IPS-20b (cell line): Measurements from ENCODE around the gene NFE2L1.

Source experiments
- H3K27ac ChIP-seq: one replicate; pipeline ENCODE4 v1.5.1; 2013; ENCODE audit warnings: low read length
- H3K27me3 ChIP-seq: 2 replicates; pipeline ENCODE4 v1.6.1; 2013; ENCODE audit warnings: mild to moderate bottlenecking, low read length, inconsistent platforms; ENCODE audit not compliant: insufficient read depth
- H3K36me3 ChIP-seq: 2 replicates; pipeline ENCODE4 v1.6.1; 2013; ENCODE audit warnings: low read depth, mild to moderate bottlenecking, inconsistent platforms, low read length, moderate library complexity; ENCODE audit not compliant: insufficient read depth
- H3K4me1 ChIP-seq: 2 replicates; pipeline ENCODE4 v1.6.1; 2013; ENCODE audit warnings: mild to moderate bottlenecking, control low read depth, inconsistent platforms, low read length, moderate library complexity; ENCODE audit not compliant: insufficient read depth
- H3K4me3 ChIP-seq: 2 replicates; pipeline ENCODE4 v1.5.1; 2013; ENCODE audit warnings: mild to moderate bottlenecking, low read length, inconsistent platforms
- H3K9ac ChIP-seq: 2 replicates; pipeline ENCODE4 v1.6.1; 2013; ENCODE audit warnings: low read depth, mild to moderate bottlenecking, inconsistent platforms, low read length, moderate library complexity
- H3K9me3 ChIP-seq: 2 replicates; pipeline ENCODE4 v1.6.1; 2013; ENCODE audit warnings: mild to moderate bottlenecking, low read depth, low read length, inconsistent platforms; ENCODE audit not compliant: insufficient read depth

NFE2L1 gene

GRCh38 chr17:48037036-48037837 lies 10.9 kb upstream of the NFE2L1 start, which contains the start of gene COPZ2:
TSS of gene COPZ2 (minus strand) at chr17:48037797. CDS start at chr17:48037777, 20 bp downstream.
- no peaks in the 10 kb centered on the region for H3K9me3 ChIP-seq
- H3K4me3 ChIP-seq = peak within 1 kb of the TSS; percentile 66; the same call in 1 of the 2 replicates
- H3K4me1 ChIP-seq = peaks cover 4% of the 10 kb centered on the region
- no peak within 1 kb of the TSS for H3K9ac ChIP-seq
- H3K27ac ChIP-seq = no peak within 1 kb of the TSS
- H3K36me3 ChIP-seq = no peaks in the 10 kb centered on the region
- peaks cover 39% of the 10 kb centered on the region for H3K27me3 ChIP-seq

DNA sequence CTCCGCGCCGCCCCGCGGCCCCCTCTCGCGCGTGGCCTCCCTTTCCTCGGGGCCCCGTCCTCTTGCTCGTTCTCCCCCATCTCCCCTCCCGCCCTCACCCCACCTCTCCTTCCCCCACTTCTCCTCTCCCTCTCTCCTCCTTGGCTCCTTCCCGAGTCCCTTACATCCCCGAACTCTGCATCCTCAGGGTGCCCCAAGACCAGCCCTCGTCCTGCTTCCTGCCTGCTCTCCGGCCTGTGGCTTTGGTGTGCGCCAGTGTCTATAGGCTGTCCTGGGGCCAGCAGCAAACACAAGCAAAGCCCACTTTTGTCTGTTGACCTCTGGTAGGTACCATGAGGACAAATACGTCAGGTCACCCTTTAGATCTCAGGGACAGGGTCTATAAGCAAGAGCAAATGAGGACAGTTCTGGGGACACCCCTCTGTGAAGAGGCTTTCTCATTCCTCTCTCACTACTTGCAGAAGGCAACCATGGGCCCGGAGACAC lies 10.3 kb upstream of the NFE2L1 start:
- H3K9ac ChIP-seq = no peak overlapping the region
- H3K9me3 ChIP-seq = no peaks in the 10 kb centered on the region
- no peaks in the 10 kb centered on the region for H3K36me3 ChIP-seq
- peaks cover 4% of the 10 kb centered on the region for H3K4me1 ChIP-seq
- peaks cover 36% of the 10 kb centered on the region for H3K27me3 ChIP-seq
- no peak overlapping the region for H3K27ac ChIP-seq
- peak overlapping the region; percentile 51; the same call in 1 of the 2 replicates for H3K4me3 ChIP-seq

DNA sequence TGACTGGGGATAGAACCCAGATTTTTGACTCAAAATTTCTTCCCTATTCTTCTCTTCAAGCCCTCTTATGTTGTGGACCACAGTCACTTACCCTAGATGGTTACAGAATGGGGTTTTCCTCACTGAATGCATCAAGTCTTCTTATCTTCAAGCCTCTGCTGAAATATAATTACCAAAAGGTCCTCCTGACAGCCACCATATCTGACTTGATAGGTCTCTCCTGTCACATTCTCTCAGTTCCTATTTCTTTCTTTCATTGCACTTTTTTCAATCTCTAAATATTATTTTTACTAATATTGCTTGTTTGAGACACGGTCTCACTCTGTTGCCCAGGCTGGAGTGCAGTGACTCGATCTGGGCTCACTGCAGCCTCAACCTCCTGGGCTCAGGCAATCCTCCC lies 9.5 kb upstream of the NFE2L1 start:
- Histone ChIP-seq H3K9ac (no peak overlapping the region), H3K27me3 (peaks cover 36% of the 10 kb centered on the region), H3K27ac (no peak overlapping the region), H3K4me1 (peaks cover 4% of the 10 kb centered on the region), H3K4me3 (no peak overlapping the region), H3K36me3 (no peaks in the 10 kb centered on the region), H3K9me3 (no peaks in the 10 kb centered on the region)

GRCh38 chr17:48043176-48043575 lies 5.0 kb upstream of the NFE2L1 start:
- no peaks in the 10 kb centered on the region for H3K36me3 ChIP-seq
- peaks cover 7% of the 10 kb centered on the region; the same call in 1 of the 2 replicates for H3K4me1 ChIP-seq
- peaks cover 15% of the 10 kb centered on the region for H3K27me3 ChIP-seq
- H3K4me3 ChIP-seq = no peak overlapping the region
- H3K9me3 ChIP-seq = no peaks in the 10 kb centered on the region
- H3K9ac ChIP-seq = no peak overlapping the region
- no peak overlapping the region for H3K27ac ChIP-seq

- Histone ChIP-seq H3K27me3 (no peaks in the 10 kb centered on the region), H3K4me3 (no peak overlapping the region), H3K36me3 (no peaks in the 10 kb centered on the region), H3K9me3 (no peaks in the 10 kb centered on the region), H3K4me1 (peaks cover 9% of the 10 kb centered on the region; the same call in 1 of the 2 replicates), H3K27ac (no peak overlapping the region), H3K9ac (no peak overlapping the region)
Measured at GRCh38 chr17:48044851-48045250, 3.3 kb upstream of the NFE2L1 start.

DNA sequence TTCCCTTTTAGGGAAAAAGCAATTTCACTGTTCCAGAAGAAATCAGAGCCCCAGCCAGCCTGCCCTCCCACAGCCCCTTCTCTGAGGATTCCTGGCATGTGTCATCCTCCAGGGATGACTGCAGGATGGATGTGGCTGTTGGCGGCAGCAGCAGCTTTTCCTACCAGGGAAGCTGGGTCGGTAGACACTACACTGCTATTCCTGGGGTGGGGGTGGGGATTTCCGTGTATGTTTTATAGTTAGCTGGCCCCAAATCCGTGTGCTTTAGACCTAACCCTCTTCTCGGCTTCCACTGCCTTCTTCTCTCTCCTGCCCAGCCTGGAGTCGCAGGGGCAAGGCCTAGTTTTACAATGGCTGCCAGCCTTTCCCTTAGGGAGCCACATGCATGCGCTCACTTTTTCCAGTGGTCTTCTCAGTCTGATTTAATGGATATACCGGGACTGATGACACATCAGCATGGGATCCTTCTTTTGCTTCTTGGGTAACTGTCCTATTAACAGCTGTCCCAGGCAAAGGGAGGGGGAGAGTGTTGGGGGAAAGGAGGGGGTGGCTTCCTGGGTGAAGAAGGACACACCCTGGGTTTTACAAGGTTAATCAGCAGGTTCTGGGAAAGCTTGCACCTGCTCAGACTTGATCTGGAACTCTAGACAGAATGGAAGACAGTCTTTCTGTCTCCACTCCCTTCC lies 2.7 kb upstream of the NFE2L1 start:
- peaks cover 12% of the 10 kb centered on the region; the same call in 1 of the 2 replicates for H3K4me1 ChIP-seq
- no peak overlapping the region for H3K4me3 ChIP-seq
- peaks cover 2% of the 10 kb centered on the region; the same call in 1 of the 2 replicates for H3K36me3 ChIP-seq
- H3K27me3 ChIP-seq = no peaks in the 10 kb centered on the region
- no peak overlapping the region for H3K27ac ChIP-seq
- no peak overlapping the region for H3K9ac ChIP-seq
- no peaks in the 10 kb centered on the region for H3K9me3 ChIP-seq

DNA sequence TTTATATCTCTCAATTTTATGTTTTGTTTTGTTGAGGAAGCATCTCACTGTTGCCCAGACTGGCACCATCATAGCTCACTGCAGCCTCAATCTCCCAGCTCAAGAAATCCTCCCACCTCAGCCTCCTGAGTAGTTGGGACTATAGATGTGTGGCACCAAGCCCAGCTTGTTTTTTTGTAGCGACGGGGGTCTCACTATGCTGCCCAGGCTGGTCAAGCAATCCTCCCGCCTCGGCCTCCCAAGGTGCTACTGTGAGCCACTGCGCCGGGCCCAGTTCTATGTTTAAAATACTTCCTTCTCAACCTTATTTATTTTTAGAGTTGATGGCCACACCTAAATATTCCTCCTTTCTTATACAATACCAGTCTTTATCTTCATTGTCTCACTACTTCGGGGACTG lies 1.9 kb upstream of the NFE2L1 start:
- H3K27ac ChIP-seq = no peak overlapping the region
- H3K4me3 ChIP-seq = peak overlapping the region; percentile 86
- H3K27me3 ChIP-seq = no peaks in the 10 kb centered on the region
- peak overlapping the region; percentile 91; the same call in 1 of the 2 replicates for H3K9ac ChIP-seq
- H3K4me1 ChIP-seq = peaks cover 20% of the 10 kb centered on the region; the same call in 1 of the 2 replicates
- peaks cover 11% of the 10 kb centered on the region for H3K36me3 ChIP-seq
- no peaks in the 10 kb centered on the region for H3K9me3 ChIP-seq

- H3K4me1 ChIP-seq = peaks cover 29% of the 10 kb centered on the region
- H3K9ac ChIP-seq = peak overlapping the region; percentile 91
- no peaks in the 10 kb centered on the region for H3K27me3 ChIP-seq
- no peaks in the 10 kb centered on the region for H3K9me3 ChIP-seq
- H3K36me3 ChIP-seq = peaks cover 20% of the 10 kb centered on the region
- H3K27ac ChIP-seq = peak overlapping the region; percentile 59
- peak overlapping the region; percentile 86 for H3K4me3 ChIP-seq
Measured at GRCh38 chr17:48047113-48047740, 932 bp upstream of the NFE2L1 start.

GRCh38 chr17:48048384-48049126 lies 396 bp downstream of the NFE2L1 start:
- H3K27me3 ChIP-seq = no peaks in the 10 kb centered on the region
- H3K4me3 ChIP-seq = peak overlapping the region; percentile 99
- peaks cover 30% of the 10 kb centered on the region for H3K36me3 ChIP-seq
- H3K9me3 ChIP-seq = no peaks in the 10 kb centered on the region
- H3K9ac ChIP-seq = peak overlapping the region; percentile 95; the same call in 1 of the 2 replicates
- H3K27ac ChIP-seq = peak overlapping the region; percentile 52
- H3K4me1 ChIP-seq = peaks cover 42% of the 10 kb centered on the region

- Histone ChIP-seq H3K9me3 (no peaks in the 10 kb centered on the region), H3K36me3 (peaks cover 31% of the 10 kb centered on the region), H3K4me1 (peaks cover 56% of the 10 kb centered on the region), H3K27ac (no peak overlapping the region), H3K4me3 (peak overlapping the region; percentile 55; the same call in 1 of the 2 replicates), H3K9ac (no peak overlapping the region), H3K27me3 (no peaks in the 10 kb centered on the region)
Measured at GRCh38 chr17:48051283-48051682, 3.1 kb downstream of the NFE2L1 start.
